GM19351 (cell line): ENCODE measurements around the gene DAPL1.

Experiments
- ATAC-seq: cut with Tn5 transposase; IDR thresholded peaks from one replicate; pipeline ENCODE4 v1.9.1; 2021; ENCODE audit warnings: mild to moderate bottlenecking, moderate library complexity; ENCODE audit not compliant: unreplicated experiment

The DAPL1 gene

GRCh38 chr2:158776231-158776630 is 18.9 kb upstream of the DAPL1 start:
- no peak for ATAC-seq

- ATAC-seq = no peak
Measured at GRCh38 chr2:158777077-158777476, 18.0 kb upstream of the DAPL1 start.

- no peak for ATAC-seq
Measured at GRCh38 chr2:158778243-158778642, 16.9 kb upstream of the DAPL1 start.

- no peak for ATAC-seq
Measured at GRCh38 chr2:158779621-158780020, 15.5 kb upstream of the DAPL1 start.

GRCh38 chr2:158781353-158781961 is 13.7 kb upstream of the DAPL1 start:
- no peak for ATAC-seq

- ATAC-seq = no peak
Measured at GRCh38 chr2:158782136-158782535, 13.0 kb upstream of the DAPL1 start.

GRCh38 chr2:158782616-158783015 is 12.5 kb upstream of the DAPL1 start:
- ATAC-seq = no peak

- no peak for ATAC-seq
Measured at GRCh38 chr2:158783923-158784322, 11.2 kb upstream of the DAPL1 start.

GRCh38 chr2:158786897-158787296 is 8.2 kb upstream of the DAPL1 start:
- no peak for ATAC-seq

GRCh38 chr2:158788951-158789350 is 6.2 kb upstream of the DAPL1 start:
- ATAC-seq = no peak

- ATAC-seq = no peak
Measured at GRCh38 chr2:158796652-158797051, 1.5 kb downstream of the DAPL1 start.

- no peak for ATAC-seq
Measured at GRCh38 chr2:158797963-158798700, 3.0 kb downstream of the DAPL1 start.

GRCh38 chr2:158799181-158799580 is 4.1 kb downstream of the DAPL1 start:
- ATAC-seq = no peak

GRCh38 chr2:158803506-158803905 is 8.4 kb downstream of the DAPL1 start:
- ATAC-seq = no peak

- ATAC-seq = no peak
Measured at GRCh38 chr2:158805255-158805654, 10.1 kb downstream of the DAPL1 start.

GRCh38 chr2:158805936-158806335 is 10.8 kb downstream of the DAPL1 start:
- ATAC-seq = no peak

GRCh38 chr2:158806941-158807340 is 11.8 kb downstream of the DAPL1 start:
- no peak for ATAC-seq

- no peak for ATAC-seq
Measured at GRCh38 chr2:158808426-158808825, 13.3 kb downstream of the DAPL1 start.

GRCh38 chr2:158809816-158810215 is 14.7 kb downstream of the DAPL1 start:
- ATAC-seq = no peak

- ATAC-seq = no peak
Measured at GRCh38 chr2:158810731-158811460, 15.8 kb downstream of the DAPL1 start.

- no peak for ATAC-seq
Measured at GRCh38 chr2:158815166-158815565, 20.0 kb downstream of the DAPL1 start.

GRCh38 chr2:158815658-158816057 is 20.5 kb downstream of the DAPL1 start:
- no peak for ATAC-seq
